ENCODE data around the gene SLC66A1.

The SLC66A1 gene

DNA sequence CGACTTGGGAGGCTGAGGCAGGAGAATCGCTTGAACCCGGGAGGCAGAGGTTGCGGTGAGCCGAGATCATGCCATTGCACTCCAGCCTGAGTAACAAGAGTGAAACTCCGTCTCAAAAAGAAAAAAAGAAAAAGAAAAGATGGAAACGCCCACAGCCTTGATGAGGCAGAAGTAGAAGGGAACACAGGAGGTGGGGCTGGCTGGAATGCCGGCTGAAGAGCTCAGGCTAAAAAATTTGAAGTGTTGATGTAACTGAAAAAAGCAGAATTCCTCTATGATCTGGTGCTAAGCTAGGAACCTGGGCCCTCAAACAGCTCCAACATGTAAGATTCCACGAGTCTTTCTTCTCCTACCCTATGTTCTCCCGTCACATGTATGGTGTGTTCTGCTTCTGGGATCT, 53.6 kb downstream of the SLC66A1 start:
- no peak overlapping the region for H3K27ac ChIP-seq (replicated peaks)
- no peak for DNase-seq (ENCODE audit: low read depth in 1 of 2, low spot score in 1 of 2)
- TF ChIP-seq SPI1 (IDR thresholded peaks at IDR 0.05; ENCODE audit: borderline replicate concordance, low read depth): no peak
- TF ChIP-seq, protein P1, sequence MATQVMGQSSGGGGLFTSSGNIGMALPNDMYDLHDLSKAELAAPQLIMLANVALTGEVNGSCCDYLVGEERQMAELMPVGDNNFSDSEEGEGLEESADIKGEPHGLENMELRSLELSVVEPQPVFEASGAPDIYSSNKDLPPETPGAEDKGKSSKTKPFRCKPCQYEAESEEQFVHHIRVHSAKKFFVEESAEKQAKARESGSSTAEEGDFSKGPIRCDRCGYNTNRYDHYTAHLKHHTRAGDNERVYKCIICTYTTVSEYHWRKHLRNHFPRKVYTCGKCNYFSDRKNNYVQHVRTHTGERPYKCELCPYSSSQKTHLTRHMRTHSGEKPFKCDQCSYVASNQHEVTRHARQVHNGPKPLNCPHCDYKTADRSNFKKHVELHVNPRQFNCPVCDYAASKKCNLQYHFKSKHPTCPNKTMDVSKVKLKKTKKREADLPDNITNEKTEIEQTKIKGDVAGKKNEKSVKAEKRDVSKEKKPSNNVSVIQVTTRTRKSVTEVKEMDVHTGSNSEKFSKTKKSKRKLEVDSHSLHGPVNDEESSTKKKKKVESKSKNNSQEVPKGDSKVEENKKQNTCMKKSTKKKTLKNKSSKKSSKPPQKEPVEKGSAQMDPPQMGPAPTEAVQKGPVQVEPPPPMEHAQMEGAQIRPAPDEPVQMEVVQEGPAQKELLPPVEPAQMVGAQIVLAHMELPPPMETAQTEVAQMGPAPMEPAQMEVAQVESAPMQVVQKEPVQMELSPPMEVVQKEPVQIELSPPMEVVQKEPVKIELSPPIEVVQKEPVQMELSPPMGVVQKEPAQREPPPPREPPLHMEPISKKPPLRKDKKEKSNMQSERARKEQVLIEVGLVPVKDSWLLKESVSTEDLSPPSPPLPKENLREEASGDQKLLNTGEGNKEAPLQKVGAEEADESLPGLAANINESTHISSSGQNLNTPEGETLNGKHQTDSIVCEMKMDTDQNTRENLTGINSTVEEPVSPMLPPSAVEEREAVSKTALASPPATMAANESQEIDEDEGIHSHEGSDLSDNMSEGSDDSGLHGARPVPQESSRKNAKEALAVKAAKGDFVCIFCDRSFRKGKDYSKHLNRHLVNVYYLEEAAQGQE (IDR thresholded peaks at IDR 0.05; ENCODE audit: insufficient replicate concordance, low read depth): no peak
- TF ChIP-seq, protein P2, sequence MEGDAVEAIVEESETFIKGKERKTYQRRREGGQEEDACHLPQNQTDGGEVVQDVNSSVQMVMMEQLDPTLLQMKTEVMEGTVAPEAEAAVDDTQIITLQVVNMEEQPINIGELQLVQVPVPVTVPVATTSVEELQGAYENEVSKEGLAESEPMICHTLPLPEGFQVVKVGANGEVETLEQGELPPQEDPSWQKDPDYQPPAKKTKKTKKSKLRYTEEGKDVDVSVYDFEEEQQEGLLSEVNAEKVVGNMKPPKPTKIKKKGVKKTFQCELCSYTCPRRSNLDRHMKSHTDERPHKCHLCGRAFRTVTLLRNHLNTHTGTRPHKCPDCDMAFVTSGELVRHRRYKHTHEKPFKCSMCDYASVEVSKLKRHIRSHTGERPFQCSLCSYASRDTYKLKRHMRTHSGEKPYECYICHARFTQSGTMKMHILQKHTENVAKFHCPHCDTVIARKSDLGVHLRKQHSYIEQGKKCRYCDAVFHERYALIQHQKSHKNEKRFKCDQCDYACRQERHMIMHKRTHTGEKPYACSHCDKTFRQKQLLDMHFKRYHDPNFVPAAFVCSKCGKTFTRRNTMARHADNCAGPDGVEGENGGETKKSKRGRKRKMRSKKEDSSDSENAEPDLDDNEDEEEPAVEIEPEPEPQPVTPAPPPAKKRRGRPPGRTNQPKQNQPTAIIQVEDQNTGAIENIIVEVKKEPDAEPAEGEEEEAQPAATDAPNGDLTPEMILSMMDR (IDR thresholded peaks at IDR 0.05; ENCODE audit: insufficient read depth, low read length): no peak
- no peak for TF ChIP-seq GABPA (IDR thresholded peaks at IDR 0.05; ENCODE audit: low read depth)
- TF ChIP-seq POLR2AphosphoS5 (IDR thresholded peaks at IDR 0.05; ENCODE audit: low read depth): no peak
- no peaks in the 10 kb centered on the region for H3K27me3 ChIP-seq (ENCODE audit: insufficient read depth, poor library complexity, severe bottlenecking)
- H3K4me3 ChIP-seq (replicated peaks; ENCODE audit: insufficient read depth, low read length): no peak overlapping the region

DNA sequence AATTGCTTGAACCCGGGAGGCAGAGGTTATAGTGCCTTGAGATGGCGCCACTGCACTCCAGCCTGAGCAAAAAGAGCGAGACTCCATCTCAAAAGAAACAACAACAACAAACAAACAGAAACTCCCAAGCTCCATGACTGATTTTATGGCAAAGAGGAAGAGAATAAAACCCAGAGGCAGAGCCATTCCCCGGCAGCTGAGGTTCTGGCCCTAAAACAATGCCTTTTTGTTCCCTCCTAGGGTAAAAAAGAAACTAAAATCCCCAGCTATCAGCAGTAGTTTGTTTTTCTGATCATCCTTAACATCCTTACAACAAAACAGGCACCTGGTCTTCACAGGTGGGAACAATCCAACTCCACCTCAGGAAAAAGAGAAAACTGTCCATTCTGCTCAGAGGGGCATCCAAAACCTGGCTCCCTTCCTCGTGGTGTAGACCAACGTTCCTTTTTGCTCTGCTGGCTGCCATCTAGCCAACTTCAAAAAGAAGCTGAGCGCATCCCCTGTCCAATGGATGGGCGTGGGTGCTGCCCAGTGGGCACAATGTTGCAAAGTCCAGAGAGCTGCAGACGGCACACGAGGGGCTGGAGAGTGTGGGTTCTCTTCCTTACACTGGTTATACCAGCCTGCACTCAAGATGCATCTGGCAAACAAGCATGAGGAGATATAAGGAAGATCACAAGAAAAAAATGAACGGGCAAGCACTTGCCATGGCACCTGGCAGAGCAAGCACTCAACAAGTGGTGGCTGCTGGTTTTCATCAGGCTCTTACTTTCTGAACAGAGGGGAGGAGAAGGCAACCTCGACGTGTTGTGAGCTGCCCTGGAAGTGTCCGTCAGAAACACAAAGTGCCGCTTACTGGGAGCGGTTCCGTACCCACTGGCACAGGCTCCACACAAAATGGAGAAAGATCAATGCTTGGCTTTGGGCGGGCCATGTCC, 54.7 kb downstream of the SLC66A1 start:
- no peak overlapping the region for H3K27ac ChIP-seq (replicated peaks)
- TF ChIP-seq, protein P2 (IDR thresholded peaks at IDR 0.05; ENCODE audit: insufficient read depth, low read length): no peak

DNA sequence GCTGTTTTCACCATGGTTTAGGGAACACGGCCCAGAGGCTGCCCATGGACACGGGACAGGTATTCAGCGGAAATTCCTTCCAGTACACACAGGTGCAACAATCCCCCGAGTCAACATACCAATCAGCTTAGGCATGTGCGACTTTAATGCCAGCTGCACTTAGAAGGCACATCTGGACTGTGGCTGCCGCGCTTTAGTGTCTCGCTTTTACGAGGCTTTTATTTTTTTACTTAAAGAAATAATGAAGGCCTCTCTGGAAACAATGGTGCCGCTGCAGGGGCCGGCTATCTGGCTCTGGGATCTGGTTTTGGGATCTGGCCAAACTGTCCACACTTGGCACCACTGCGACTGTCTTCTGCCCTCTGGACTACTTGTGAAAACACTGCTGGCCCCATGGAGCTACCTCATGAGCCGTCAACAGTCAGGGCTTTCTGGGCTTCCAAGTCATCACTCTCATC, 55.5 kb downstream of the SLC66A1 start:
- Histone ChIP-seq H3K27me3 (ENCODE audit: insufficient read depth, poor library complexity, severe bottlenecking) (no peaks in the 10 kb centered on the region), H3K4me3 (replicated peaks; ENCODE audit: insufficient read depth, low read length) (no peak overlapping the region), H3K27ac (replicated peaks) (no peak overlapping the region)
- DNase-seq (ENCODE audit: low read depth in 1 of 2, low spot score in 1 of 2): no peak
- TF ChIP-seq, protein P1 (IDR thresholded peaks at IDR 0.05; ENCODE audit: insufficient replicate concordance, low read depth): no peak
- no peak for TF ChIP-seq SPI1 (IDR thresholded peaks at IDR 0.05; ENCODE audit: borderline replicate concordance, low read depth)
- no peak for TF ChIP-seq POLR2AphosphoS5 (IDR thresholded peaks at IDR 0.05; ENCODE audit: low read depth)
- TF ChIP-seq, protein P2 (IDR thresholded peaks at IDR 0.05; ENCODE audit: insufficient read depth, low read length): no peak
- TF ChIP-seq GABPA (IDR thresholded peaks at IDR 0.05; ENCODE audit: low read depth): no peak

More for the DNA sequence above, 54.7 kb downstream of the SLC66A1 start:
- DNase-seq (ENCODE audit: low read depth in 1 of 2, low spot score in 1 of 2): no peak
- no peak overlapping the region for H3K4me3 ChIP-seq (replicated peaks; ENCODE audit: insufficient read depth, low read length)
- no peaks in the 10 kb centered on the region for H3K27me3 ChIP-seq (ENCODE audit: insufficient read depth, poor library complexity, severe bottlenecking)

Data from HL-60 (cell line).